ENCODE measurements around the gene RALGPS1.

RALGPS1 gene

GRCh38 chr9:127219520-127219919 is 304.9 kb downstream of the RALGPS1 start:
- no peak for DNase-seq (ENCODE audit: low spot score)
- TF ChIP-seq CTCF (IDR thresholded peaks at IDR 0.05; ENCODE audit: extremely low read depth, insufficient read depth, missing control alignments): no peak
- in situ Hi-C loops (cut with MboI; ENCODE audit: low pct_unique_long_range_greater_than_20kb, low sequenced_read_pairs, unreplicated experiment): loop anchor here (10.0 kb wide), 1 partner anchor 205 kb away; the partner anchor contains the start of gene ZNF79

GRCh38 chr9:127221695-127222094 is 307.1 kb downstream of the RALGPS1 start:
- DNase-seq (ENCODE audit: low spot score): no peak
- in situ Hi-C loops (cut with MboI; ENCODE audit: low pct_unique_long_range_greater_than_20kb, low sequenced_read_pairs, unreplicated experiment): no loop called here
- TF ChIP-seq CTCF (IDR thresholded peaks at IDR 0.05; ENCODE audit: extremely low read depth, insufficient read depth, missing control alignments): no peak

GRCh38 chr9:127222388-127223095 is 308.0 kb downstream of the RALGPS1 start:
- no peak for DNase-seq (ENCODE audit: low spot score)
- in situ Hi-C loops (cut with MboI; ENCODE audit: low pct_unique_long_range_greater_than_20kb, low sequenced_read_pairs, unreplicated experiment): no loop called here
- TF ChIP-seq CTCF (IDR thresholded peaks at IDR 0.05; ENCODE audit: extremely low read depth, insufficient read depth, missing control alignments): no peak

- in situ Hi-C loops (cut with MboI; ENCODE audit: low pct_unique_long_range_greater_than_20kb, low sequenced_read_pairs, unreplicated experiment): no loop called here
- no peak for TF ChIP-seq CTCF (IDR thresholded peaks at IDR 0.05; ENCODE audit: extremely low read depth, insufficient read depth, missing control alignments)
- no peak for DNase-seq (ENCODE audit: low spot score)
Observed at GRCh38 chr9:127223266-127223665, 308.7 kb downstream of the RALGPS1 start.

GRCh38 chr9:127223810-127224177 is 309.2 kb downstream of the RALGPS1 start:
- TF ChIP-seq CTCF (IDR thresholded peaks at IDR 0.05; ENCODE audit: extremely low read depth, insufficient read depth, missing control alignments): peak; percentile 12
- no peak for DNase-seq (ENCODE audit: low spot score)
- in situ Hi-C loops (cut with MboI; ENCODE audit: low pct_unique_long_range_greater_than_20kb, low sequenced_read_pairs, unreplicated experiment): no loop called here

- in situ Hi-C loops (cut with MboI; ENCODE audit: low pct_unique_long_range_greater_than_20kb, low sequenced_read_pairs, unreplicated experiment): no loop called here
- TF ChIP-seq CTCF (IDR thresholded peaks at IDR 0.05; ENCODE audit: extremely low read depth, insufficient read depth, missing control alignments): no peak
- peak; percentile 98 for DNase-seq (ENCODE audit: low spot score)
Observed at GRCh38 chr9:127224178-127224882, 309.7 kb downstream of the RALGPS1 start.
